HPDE6-E6E7 (cell line): Measurements from ENCODE around the gene WDR54.
A peak's percentile ranks its signal among the peaks of the same experiment; 100 is the strongest.

Experiments
- DNase-seq: peaks from one replicate; pipeline ENCODE4 v3.0.0; 2011; ENCODE audit warnings: missing footprints; ENCODE audit errors: extremely low spot score

WDR54 gene, protein sequence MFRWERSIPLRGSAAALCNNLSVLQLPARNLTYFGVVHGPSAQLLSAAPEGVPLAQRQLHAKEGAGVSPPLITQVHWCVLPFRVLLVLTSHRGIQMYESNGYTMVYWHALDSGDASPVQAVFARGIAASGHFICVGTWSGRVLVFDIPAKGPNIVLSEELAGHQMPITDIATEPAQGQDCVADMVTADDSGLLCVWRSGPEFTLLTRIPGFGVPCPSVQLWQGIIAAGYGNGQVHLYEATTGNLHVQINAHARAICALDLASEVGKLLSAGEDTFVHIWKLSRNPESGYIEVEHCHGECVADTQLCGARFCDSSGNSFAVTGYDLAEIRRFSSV

DNA sequence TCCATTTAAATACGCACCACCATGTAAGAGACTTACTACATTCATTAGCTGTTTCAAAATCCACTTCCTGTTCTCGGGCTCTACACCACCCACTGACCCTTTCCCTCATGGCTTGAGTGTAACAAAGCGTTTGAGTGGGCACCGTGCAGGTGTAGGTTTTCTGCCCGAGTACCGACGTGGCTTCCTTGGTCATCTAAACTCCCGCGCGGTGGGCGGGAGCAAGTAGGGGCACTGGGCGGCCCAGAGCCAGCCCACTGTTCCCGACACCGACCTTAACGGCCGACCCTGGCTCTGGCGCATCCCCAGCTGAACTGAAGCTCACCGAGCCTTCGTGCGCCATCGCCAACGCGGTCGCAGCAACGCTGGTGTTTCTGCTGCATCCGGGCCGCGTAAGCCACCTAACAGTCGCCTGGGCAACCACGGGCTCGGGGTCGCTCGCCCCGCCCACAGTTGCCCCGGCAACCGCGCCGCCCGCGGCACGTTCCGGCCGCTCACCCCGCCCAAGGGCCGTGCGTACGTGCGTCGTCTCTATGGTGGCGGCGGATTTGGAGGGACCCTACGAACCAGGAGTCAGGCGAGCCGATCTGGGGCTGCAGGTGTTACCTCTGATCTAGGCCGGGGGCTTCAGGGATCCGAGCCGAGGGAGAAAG lies at the start of gene WDR54, which contains the start of gene C2orf81:
Gene WDR54, plus strand, starts transcription at position 510 of the 650 bp plus-strand sequence. CDS start 424 bp downstream, outside the sequence.
Gene C2orf81, minus strand, starts transcription at position 399 of the 650 bp plus-strand sequence. Its CDS starts 59 bp downstream, at position 340.
- DNase-seq: peak; percentile 60

DNA sequence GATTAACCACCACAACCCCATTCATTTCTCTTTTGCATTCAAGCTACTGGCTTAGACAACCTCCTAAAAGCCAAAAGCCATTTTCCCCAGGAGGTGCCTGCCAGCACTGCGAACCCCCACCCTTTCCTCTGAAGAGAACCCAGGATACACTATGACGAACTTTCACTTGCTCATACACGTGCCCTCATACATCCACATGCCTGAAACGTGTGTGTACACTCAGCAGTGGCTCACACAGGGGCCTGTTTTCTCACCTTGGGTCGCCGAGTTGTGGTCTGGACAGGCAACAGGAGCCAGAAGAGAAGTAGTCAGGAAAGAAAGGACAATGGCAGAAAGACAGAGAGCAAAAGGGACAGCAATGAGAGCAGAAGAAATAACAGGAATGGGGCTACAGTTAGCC lies 48.9 kb upstream of the WDR54 start:
- DNase-seq: no peak

DNA sequence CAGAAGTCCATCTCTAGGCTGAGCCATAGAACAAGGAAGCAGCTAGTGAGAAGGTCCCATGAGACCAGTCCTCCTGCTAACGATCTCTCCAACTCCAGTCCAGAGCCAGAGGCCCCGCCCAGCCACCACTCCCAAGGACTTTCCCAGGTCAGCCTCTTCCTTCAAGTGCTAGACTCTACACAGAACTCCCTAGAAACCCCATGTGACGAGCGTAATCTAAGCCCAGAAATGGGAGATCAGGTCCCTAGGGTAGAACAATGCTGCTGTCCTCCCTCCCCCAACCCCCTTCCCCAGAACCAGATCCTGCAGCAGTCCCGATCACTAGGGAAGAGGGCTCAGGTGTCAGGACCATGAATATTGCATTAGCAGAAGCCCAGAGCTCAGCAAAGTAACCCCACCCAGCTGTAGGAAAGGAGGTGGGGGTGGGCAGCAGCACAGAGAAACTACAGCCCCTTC lies 48.3 kb upstream of the WDR54 start:
- DNase-seq: no peak

DNA sequence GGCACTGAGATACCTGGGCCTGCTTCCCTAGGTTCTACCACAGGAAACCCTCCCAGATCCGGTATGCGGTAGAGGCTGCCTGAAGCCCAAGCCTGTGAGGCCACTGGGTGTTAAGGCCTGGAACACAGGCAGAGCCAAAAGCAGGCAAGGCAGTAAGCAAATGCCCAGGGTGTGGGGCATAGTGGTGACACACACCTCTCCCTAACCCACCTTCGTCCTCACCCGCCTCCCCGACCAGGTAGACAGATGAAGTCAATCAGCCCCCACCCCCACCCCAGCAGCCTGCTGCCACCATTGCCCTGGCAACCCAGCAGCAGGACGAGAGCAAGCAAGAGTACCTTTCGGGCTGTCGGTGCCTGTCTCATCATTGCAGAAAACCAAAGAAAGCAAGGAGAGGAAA lies 47.5 kb upstream of the WDR54 start:
- no peak for DNase-seq

DNA sequence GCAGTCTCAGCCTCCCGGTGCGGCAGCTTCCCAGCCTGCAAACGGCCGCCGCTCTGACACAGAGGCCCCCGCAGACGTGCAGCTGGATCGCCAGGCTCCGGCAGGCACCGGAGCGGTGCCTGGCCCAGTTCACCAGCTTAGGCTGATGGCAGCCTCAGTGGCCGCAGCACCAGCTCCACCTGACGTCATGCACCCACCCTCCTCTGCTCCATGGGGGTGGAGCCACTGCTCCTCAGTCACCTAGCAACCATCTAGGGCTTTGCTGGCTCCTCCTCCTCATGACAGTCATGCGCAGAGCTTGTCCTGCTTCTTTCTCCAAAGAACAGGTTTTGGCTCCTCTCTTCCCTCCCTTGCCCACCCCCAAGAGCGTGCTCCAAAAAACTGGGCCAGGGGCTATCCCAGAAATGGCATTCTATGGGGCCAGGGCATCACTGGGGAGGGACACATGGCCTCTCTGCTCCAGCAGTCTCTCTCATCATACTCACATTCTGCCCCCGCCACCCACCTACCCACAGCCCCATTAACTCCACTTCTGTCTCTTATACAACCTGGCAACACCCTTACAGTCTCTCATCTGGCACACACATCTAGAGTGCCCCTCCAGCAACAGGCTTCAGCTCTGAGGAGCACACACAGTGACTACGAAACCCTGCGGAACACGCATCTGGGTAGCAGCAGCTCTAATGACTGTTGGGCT lies 46.9 kb upstream of the WDR54 start:
- no peak for DNase-seq

DNA sequence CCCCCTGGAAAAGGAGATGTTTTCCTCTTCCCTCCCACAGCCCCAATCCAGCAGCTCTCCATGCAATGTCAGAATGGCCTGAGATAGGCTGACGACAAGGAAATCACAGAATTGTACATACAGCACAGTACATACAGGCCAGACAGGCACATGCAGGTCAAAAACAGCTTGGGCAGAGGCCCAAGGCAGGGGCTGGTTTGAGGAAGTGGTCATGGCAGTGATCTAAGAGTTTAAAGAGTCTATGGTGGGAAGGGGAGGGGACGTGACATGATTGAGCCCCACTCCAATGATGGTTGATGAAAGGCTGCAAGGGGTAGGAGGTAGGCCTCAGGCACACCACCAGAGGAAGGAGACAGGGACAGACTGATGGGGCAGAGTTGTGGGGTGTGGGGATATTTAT lies 45.7 kb upstream of the WDR54 start:
- no peak for DNase-seq

DNA sequence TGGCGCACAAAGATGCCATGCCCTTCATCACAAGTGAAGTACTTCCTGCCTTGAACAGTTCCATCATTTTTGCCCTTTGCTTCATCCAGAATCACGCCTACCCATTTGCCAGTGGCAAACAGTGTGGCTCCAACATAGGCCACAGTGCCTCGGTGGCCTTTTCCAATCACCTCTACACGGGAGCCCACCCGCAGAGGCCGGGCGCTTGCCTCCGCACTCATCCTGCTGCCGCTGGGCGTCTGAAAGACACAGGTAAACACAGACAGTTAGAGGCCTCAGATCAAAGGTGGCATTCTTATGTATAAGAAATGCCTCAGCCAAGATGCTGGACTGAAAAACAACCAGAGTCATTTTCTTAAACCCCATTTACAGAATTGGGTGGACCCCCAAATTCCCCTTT lies 43.5 kb upstream of the WDR54 start:
- DNase-seq: no peak

DNA sequence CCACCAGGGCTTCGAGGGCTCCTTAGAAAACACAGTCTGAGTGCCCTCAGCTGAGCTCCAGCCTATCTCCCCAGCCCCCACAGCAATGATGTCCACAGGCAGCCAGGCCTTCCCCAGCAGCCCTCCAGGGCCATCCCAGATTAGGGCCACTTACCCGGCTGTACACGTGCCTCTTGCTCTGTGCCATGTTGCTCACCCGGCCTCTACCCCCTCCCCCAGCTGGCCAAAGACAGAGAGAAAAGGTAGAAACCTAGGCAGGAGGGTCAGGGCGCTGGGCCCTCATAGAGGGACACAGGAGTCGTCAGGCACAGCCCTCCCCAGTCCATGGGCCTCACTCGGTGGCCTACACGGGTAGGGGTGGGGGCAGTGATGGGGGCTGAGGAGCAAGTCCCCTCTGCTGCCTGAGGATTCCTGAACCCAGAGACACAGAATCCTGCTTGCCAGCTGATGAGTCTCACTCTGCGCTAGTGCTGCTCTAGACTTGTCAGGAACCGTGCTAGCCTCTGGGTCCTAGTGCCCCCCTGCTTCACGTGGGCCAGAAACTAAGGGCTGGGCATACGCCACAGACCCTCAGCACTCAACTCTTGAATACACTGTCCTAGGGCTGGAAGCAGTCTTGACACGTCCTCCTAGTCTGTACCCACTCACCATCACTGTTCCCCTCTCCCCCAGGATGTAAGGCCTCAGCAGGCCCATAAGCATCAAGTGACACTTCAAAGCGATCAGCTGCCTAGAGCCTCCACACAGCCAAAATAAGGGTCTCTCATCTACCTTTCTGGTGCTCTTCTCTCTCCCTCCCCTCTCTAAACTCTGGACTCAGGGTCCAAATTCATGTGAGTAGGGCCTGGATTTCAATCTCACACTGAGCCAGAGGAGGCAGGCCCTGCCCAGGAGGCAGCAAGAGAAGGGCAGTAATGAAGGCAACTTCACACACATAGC lies 41.4 kb upstream of the WDR54 start, which contains the start of gene DCTN1:
Gene DCTN1, minus strand, starts transcription at position 461 of the 939 bp plus-strand sequence. Its CDS starts 274 bp downstream, at position 187.
- DNase-seq: peak; percentile 53

DNA sequence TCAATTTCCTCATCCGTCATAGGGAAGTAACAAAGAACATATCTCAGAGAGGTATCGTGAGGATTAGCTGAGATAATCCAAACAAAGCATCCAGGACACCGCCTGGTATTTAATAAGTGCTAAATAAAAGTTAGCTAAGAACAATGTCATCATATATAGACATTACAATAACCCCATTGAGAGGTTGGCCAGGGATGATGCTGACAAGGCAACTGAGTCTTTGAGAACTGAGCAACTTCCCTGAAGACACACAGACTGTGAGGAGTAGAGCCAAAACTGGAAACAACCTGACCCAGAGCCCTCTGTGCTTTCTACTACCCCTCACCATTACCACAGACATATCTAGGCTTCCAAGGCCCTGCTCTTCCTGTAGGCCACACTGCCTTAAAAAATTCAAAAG lies 39.8 kb upstream of the WDR54 start:
- DNase-seq: no peak

DNA sequence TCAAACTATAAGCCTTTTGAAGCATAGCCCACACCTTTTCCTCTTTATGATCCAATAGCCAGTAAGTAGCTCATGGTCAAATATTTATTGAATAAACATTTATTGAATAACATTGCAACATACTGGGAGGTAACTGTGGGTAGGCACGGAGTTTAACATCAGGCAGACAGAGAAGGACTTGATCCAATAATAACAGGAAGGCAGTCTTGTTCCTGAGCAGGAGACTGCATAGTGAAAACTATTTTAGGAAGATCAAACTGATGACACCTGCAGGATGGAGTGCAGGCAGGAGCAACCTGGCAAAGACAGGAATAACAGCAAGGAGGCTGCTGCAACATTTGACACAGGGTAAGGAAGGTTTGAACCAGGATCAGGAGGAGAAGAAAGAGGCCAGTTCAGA lies 38.3 kb upstream of the WDR54 start:
- no peak for DNase-seq

DNA sequence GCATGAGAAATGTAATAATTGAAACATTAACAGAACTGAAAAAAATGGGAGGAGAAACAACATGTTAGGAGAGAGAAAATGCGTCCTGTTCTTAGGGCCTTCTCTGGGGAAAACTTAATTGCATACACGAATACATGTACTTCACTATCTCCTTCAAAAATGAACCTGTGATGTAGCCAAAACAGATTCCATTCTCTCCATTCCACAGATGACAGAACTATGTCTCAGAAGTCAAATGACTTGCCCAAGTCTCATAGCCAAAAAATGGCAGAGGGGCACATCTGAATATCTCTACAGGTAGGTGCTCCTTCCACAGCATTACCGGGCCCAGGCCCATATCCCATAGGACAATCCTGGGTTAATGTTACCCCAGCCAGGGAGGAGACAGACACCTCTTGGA lies 37.5 kb upstream of the WDR54 start:
- no peak for DNase-seq

DNA sequence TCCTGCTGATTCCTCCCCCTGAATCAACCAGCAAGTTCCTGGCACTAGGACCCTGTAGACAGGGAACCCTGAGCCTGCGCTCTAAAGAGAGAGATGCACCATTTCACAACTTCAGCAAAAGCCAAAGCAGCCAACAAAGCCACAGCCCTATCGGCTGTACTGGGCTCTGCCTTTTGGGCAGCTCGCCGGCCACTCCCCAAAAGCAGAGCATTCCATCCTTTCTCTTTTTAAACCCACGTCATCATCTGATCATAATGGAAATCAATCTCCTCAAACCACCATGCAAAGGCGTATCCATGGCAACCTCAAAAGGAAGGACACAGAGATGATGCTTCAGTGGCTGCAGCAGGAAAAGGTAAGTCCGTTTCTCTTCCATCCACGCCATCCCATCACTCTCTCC lies 36.1 kb upstream of the WDR54 start:
- DNase-seq: no peak

DNA sequence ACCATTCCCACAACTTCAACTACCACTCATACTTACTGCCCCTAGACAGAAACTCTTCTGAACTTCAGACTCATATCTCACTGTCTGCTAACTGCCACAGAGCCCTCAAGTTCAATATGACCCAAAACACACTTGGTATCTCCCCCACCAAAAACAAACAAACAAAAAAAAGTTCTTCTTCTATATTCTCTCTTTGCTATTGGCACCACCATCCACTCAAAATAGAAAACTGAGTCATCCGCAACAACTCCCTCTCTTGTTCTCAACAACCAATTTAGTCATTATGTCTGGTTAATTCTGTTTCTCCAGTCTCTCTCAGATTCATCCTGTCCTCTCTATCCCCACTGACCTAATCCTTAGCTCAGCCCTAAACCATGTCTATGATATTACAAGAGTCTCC lies 34.2 kb upstream of the WDR54 start:
- DNase-seq: no peak

DNA sequence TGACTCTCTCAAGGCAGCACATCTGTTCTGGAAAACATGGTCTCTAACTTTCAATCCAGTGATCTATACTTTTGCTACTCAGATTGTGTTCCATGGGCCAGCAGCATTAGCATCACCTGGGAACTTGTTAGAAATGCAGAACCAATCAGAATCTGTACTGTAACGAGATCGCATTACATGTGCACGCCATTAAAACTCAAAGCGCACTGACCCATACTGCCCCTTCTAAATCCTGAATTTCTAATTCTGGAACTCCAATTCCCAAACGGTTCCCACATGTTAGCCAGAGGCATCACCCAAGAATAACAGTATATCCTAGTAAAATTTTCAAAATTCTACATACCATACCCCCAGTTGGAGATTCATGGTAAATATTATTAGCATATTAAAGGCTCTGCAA lies 30.9 kb upstream of the WDR54 start:
- DNase-seq: no peak

DNA sequence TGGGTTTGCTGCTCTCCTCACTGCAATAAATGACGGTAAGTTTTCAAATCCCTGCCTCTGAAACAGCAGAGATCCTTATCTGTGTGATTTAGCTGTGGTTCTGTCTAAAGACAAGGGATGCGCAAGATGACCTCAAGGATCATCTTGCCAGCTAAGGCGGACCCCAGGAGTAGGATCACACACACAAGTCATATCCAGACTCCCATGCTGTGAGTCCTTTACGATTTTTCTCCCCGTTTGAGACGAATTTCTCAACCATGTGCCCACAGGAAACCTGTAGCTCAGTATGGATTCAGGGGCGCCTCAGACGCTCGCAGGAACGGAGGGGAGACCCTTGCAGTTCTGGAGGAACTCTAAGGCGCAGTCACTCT lies 30.3 kb upstream of the WDR54 start:
- no peak for DNase-seq

DNA sequence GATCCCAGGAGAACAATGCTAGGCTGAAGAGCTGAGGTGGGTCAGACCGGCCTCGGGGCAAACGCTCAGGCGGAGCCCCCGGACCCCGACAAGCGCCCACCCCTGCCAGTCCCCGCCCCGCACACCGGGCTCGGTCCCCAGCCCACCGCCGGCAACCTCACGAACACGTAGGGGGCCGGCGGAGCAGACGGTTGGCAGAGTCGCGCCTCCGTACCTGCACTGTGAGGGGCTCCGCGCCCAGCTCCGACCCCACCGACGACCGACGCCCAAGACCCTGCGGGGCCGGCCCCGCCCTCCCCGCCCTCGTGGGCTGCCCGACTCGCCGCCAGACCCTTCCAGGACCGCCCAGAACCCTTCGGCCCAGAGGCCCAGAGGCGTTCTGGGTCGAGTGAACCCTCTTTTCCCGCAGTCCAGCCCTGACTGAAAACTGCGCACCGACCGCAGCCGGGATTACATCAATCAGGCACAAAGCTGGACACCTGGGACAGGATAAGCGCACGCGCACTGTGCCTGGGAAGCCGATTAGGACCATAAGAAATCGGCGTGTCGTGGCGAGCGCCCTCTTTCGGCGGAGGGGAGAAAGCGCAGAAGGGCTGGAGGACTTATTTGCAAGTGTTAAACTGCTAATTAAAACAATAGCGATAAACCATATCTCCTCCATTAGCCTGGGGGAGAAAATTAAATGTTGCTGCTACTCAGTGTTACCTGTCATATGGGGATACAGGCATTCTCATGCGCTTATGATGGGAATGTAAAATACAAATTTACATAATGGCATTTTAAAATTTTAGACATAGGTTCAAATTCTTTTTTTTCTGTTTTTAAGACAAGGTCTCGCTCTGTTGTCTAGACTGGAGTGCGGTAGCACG lies 29.7 kb upstream of the WDR54 start:
- DNase-seq: peak; percentile 82

DNA sequence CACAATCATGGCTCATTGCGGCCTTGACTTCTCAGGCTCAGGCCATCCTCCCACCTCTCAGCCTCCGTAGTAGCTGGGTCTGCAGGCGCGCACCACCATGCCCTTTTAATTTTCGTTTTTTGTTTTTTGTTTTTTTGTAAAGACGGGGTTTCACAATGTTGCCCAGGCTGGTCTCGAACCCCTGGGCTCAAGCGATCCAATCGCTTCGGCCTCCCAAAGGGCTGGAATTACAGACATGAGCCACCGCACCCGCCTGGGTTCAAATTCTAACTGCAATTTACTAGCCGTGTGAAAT lies 29.1 kb upstream of the WDR54 start:
- no peak for DNase-seq

DNA sequence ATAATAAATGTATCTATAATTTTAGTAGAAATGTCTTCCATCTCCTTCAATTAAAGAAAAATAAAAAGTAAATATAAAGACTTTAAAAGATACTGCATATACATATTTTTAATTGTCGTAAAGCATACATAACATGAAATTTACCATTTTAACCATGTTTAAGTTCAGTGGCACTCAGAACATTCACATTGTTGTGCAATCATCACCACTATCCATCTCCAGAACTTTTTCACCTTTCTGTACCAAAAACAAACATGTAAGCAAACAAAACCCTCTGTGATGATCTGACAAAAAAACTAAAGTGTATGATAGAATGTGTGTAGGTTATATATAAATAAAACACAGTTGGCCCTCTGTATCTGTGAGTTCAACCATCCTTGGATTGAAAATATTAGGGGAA lies 28.0 kb upstream of the WDR54 start:
- no peak for DNase-seq

DNA sequence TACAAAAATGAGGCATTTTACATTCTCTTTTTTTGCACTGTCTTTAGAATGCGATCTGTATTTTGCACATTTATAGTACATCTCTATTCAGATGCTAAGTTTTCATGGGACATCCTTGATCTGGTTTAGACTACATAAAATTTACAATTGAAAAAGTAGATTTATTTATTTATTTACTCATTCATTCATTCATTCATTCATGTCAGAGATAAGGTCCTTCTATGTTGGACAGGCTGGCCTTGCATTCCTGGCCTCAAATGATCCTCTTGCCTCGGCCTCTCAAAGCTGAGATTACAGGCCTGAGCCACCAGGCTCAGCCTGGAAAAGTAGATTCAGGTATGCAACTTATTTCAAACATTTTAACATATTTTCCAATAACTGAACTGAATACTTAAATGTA lies 25.4 kb upstream of the WDR54 start:
- no peak for DNase-seq

DNA sequence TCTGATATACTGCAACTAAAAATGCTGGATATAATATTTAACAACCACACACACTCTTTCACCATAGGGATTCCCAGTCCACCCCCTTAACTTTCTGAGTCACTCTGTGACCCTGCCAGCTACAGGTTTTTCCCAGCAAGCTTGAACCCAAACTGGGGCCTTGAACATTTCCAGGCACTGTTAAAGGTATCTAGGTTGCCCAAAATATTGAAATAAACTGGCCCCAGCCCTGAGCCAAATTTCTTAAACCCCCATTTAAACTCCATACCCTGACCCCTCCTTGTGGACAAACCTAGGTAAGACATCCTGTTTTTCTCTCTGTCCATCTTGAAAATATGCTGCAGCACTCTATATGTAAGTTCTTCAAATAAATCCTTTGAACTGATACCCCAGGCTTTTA lies 21.7 kb upstream of the WDR54 start:
- DNase-seq: no peak

DNA sequence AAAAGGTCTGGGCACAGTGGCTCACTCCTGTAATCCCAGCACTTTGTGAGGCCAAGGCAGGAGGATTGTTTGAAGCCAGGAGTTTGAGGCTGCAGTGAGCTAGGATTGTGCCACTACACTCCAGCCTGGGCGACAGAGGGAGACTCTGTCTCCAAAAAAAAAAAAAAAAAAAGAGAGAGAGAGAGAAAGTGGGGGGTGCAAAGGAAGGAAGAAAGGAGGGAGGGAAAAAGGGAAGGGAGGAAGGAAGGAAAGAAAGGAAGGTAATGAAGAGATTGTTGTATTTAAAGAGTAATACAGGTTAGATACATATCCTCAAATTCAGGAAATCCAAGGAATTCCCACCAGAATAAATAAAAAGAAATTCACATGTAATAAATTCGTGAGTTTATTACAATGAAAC lies 19.6 kb upstream of the WDR54 start:
- no peak for DNase-seq
